ENCODE data around the gene S100A4.
"Not testable (repeated sequence)": the region's sequence is repeated elsewhere in the genome, so short reads cannot be mapped to it uniquely, and the experiment has no call there.

The S100A4 gene

DNA sequence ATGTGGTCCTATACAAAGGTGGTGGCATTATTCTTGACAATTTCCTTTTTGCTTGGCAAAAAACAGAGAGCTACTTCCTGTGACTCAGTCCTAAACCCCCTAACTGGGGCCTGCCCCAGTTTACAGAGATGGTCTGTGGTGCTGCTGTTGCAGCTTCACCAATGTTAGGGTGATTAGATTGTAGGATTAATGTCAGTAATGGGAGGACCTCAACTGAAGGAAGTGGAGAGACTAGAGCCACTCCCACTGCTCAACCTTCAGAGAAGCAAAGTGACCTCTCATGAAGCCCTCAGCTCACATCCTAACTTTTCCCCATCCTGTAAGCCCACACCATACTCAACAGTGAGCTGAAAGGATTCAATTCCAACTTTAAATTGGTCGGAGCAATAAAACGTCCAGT lies 13.4 kb downstream of the S100A4 start:
- no peak for DNase-seq

DNA sequence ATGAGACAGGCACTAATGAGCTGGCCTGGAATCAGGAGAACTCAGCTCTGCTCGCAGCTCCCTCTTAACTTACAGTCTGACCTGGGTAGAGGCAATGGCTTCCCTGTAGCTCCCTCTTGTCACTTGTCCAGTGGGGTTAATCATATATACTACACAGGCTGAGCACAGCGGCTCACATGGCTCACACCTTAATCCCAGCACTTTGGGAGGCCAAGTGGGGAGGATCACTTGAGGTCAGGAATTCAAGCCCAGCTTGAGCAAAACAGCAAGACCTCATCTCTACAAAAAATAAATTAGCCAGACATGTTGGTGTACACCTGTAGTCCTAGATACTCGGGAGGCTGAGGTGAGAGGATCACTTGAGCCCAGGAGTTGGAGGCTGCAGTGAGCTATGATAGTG lies 14.0 kb downstream of the S100A4 start:
- DNase-seq, result no peak

DNA sequence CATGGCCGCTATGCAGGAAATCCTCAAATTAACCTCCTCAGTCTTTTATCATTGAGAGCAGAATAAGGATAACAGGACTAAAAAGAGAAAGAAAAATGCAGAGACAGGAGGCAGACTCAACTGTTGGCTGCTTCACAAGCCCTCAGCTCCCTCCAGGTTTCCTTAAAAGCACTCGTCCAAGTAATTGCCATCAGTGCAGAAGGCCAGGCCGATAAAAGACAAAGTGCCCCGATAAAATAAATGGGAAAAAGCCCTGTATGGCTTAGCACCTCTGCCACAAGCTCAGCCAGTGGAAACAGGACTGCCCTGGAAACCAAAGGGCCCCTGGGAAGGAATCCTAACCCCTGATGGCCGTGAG lies 17.9 kb downstream of the S100A4 start:
- no peak for DNase-seq

DNA sequence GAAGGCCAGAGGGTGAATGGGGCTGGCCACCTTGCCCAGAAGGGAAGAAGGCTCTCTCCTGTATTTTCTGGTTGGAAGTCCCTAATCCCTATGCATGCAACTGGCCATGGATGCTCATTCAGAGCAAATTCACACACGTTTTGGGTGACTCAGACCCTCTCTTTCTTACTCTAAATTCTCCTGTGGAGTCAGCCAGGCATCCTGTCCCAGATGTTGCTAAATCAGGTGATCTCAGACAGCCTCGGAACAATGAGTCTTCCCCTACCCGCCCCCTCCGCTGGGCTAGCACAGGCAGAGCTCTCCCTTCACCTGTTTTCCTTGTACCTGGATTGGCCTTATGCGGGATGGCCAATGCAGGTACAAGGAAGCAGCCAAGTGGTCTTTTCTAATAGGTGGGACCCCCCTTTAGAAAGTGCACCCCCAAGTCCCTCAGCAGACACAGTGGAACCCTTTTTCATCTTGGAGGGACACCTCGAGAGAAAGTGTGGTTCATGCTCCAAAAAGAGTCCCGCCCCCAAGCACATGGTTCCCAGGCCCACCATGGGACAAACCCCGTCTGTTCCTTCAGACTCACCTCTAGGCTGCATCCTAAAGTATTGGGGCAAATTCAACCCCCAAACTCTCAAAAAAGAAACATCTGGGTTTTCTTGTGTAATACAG lies 18.5 kb downstream of the S100A4 start:
- no peak for DNase-seq

- DNase-seq, result peak; percentile 83
Measured at GRCh38 chr1:153526132-153526543, 19.5 kb downstream of the S100A4 start.

GRCh38 chr1:153525088-153525728 lies 20.4 kb downstream of the S100A4 start:
- DNase-seq, result no peak

- not testable (repeated sequence) for DNase-seq
Measured at GRCh38 chr1:153522353-153523048, 23.1 kb downstream of the S100A4 start.

- not testable (repeated sequence) for DNase-seq
Measured at GRCh38 chr1:153521808-153522207, 23.8 kb downstream of the S100A4 start.

GRCh38 chr1:153520818-153521476 lies 24.7 kb downstream of the S100A4 start:
- no peak for DNase-seq

- not testable (repeated sequence) for DNase-seq
Measured at GRCh38 chr1:153520137-153520691, 25.4 kb downstream of the S100A4 start.

GRCh38 chr1:153519242-153519641 lies 26.4 kb downstream of the S100A4 start:
- no peak for DNase-seq

GRCh38 chr1:153515504-153516394 lies 29.9 kb downstream of the S100A4 start:
- no peak for DNase-seq

DNA sequence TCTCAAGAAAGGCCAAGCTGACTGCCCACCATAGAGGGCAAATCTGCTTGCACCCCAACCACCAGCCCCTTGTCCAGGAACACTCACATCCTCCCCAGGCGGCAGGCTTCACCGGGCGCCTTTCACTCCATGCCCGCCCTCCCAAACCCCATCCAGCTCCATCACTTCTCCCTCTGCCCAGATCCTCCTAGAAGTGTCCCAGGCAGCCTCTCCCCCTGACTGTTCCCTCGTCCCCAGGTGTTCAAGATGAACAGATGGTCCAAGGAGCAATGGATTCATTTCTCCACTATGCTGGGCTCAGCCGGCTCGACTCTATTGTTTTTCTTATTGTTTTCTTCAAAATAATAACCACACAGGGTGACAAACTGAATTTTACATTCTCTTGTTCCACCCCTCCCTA lies 31.9 kb downstream of the S100A4 start:
- DNase-seq, result no peak

- no peak for DNase-seq
Measured at GRCh38 chr1:153513023-153513422, 32.6 kb downstream of the S100A4 start.

- peak; percentile 37 for DNase-seq
Measured at GRCh38 chr1:153510984-153511410, 34.6 kb downstream of the S100A4 start.

DNA sequence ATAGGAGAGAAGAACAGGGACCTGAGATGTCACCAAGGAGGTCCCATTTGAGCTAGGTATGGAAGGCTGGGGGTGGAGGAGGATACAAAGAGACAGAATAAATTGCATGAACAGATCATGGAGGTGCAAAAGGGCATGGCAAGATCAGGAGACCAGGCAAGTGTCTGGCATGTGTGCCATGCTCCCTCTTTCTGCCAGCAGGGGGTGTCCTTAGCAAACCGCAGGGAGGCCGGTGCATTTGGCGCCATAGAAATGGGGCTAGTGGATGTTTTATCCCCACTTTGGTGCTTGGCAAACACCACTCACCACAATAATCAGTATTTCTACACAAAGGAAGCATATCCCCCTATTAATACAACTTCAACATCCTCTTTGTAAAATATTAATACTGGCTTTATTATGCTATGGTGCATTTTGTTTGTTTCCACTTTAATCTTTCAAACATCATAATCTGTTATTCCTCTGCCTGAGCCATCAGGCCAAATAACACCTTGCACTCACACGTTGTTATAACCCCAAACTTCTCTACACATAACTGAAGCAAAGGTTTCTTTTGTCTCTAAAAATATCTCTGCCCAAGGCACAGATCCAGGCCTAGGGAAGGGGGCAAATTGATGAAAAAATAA lies 35.8 kb downstream of the S100A4 start:
- DNase-seq, result no peak

DNA sequence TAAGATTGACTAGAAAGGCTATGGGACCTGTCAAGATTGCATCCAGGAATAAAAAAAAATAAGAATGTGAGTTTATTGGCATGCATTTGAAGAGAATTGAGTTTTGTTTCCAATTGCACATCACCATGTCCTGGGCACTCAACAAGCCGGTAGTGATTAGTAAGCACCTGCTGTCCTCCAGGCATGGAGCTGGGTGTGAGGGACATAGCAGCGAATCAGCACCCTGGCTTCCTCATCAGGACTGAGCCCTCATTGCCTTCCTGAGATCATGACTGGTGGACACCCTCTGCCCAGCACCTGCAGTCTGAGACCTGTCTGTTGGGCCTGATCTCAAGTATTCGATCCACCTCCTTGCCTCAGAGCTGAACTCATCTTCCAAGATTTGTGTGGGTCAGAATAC lies 36.6 kb downstream of the S100A4 start:
- no peak for DNase-seq

- DNase-seq, result no peak
Measured at GRCh38 chr1:153507926-153508583, 37.6 kb downstream of the S100A4 start.

DNA sequence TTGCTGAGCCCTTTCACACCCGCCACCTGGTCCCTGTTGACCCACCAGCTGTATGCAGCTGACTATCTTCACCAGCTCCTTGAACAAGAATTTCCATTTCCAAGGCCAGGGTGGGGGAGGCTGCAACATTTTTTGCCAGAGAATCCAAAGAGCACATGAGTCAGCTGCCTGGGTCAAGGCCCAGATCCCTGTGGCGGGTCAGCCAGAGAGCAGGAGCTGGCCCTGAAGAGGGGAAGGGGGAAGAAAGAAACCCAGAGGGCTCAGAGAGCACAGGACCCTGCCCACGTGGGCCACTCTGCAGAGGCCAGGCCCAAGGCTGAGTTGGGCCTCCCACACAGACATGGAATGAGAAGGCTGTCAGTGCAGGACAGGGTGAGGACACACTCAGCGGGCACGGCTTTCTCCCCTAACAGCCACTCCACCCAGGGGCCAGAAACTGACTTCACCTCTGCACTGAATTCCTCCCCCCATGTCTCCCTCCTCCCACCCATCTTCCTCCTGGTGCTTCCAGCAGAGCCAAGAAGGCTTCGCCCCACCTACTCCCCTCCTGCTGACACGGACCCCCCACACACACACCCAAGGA lies 38.7 kb downstream of the S100A4 start:
- no peak for DNase-seq

GRCh38 chr1:153506386-153506785 lies 39.2 kb downstream of the S100A4 start:
- no peak for DNase-seq

DNA sequence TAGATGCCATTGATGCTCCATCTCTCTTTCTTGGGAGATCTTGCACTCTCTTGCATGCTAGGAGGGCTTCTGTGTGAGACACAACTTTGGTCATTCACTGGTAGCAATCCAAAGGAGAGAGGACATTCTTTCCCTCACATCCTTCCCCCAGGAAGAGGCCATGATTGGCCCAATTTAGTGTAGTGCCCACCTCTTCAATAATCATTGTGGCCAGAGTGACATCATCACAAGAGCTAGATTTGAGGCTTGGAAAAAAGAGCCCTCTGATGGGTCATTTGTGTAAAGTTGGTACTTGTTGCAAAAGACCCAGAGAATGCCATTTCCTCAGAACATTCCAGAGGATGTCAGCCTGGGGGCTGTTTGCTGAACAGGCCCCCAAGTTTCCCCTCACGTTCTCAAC lies 40.0 kb downstream of the S100A4 start:
- no peak for DNase-seq
